Right lobe of liver (tissue), 6 donors: ENCODE results near the gene NR1D2. TPM values are rescaled to one million over a fixed set of nuclear protein-coding genes. Genes with fewer than 3 reads are reported as not detected.
"Not testable (repeated sequence)": the region's sequence is repeated elsewhere in the genome, so short reads cannot be mapped to it uniquely, and the experiment has no call there.

Source experiments
- ATAC-seq, 4 donors: fragments of 200-7000 bp; cut with Tn5 transposase; one replicate each; pipeline ENCODE4 v1.9.1; 2020; ENCODE audit warnings: mild to moderate bottlenecking in 4 of 4, moderate library complexity in 4 of 4
- DNase-seq, 3 donors: peaks; one replicate each; pipeline ENCODE4 v3.0.0-alpha.2; 2020
- H3K27ac ChIP-seq, 3 donors: fragments of 200-600 bp; one replicate each; pipeline ENCODE4 v1.8.0; 2022
- H3K27me3 ChIP-seq, 2 donors: fragments of 200-600 bp; one replicate each; pipeline ENCODE4 v1.8.0; 2022
- H3K36me3 ChIP-seq, 4 donors: fragments of 200-600 bp; sonication (generic) in 1 of 4; one replicate each; pipeline versions ENCODE4 v1.5.1 to v1.8.0; 2017 to 2022; ENCODE audit warnings: control low read depth in 1 of 4
- H3K4me1 ChIP-seq, 4 donors: fragments of 200-600 bp; sonication (generic) in 1 of 4; one replicate each; pipeline versions ENCODE4 v1.5.1 to v1.8.0; 2017 to 2022; ENCODE audit warnings: control low read depth in 1 of 4
- H3K4me3 ChIP-seq, 3 donors: fragments of 200-600 bp; one replicate each; pipeline ENCODE4 v1.8.0; 2022
- H3K9me3 ChIP-seq, 4 donors: fragments of 200-600 bp; sonication (generic) in 1 of 4; one replicate each; pipeline versions ENCODE4 v1.5.1 to v1.8.0; 2017 to 2022; ENCODE audit warnings: control low read depth in 1 of 4
- CTCF ChIP-seq, 4 donors: fragments of 200-600 bp in 3 of 4; fragments of 450-650 bp in 1 of 4; IDR thresholded peaks; one replicate each; pipeline versions ENCODE4 v1.5.1 to v1.8.0; 2016 to 2022; ENCODE audit warnings: antibody characterized with exemption in 4 of 4, mild to moderate bottlenecking in 2 of 4
- POLR2A ChIP-seq: fragments of 450-650 bp; IDR thresholded peaks from one replicate; pipeline ENCODE4 v1.6.1; 2017; ENCODE audit warnings: antibody characterized with exemption, mild to moderate bottlenecking
- WGBS: methylation state at CpG from one replicate; pipeline ENCODE4 v1.1.6; 2018; ENCODE audit warnings: low coverage, low lambda C conversion rate; ENCODE audit not compliant: insufficient coverage; ENCODE audit errors: missing lambda C conversion rate; 5-methylcytosine and 5-hydroxymethylcytosine counted together
- intact Hi-C, 2 donors: fragments of 100-400 bp; cut with DNase I; formaldehyde crosslinking; loops; one replicate each; pipeline versions ENCODE4 v1.11.2 to v1.14.1; 2022
- total RNA-seq, 6 experiments: library from RNA; depleted of rRNA in 2 of 6; stranded (reverse); fragments of >200 nt in 2 of 6; fragmentation: NEBNext Ultra II Directional in 3 of 6; extraction: Animal tissue kit (Norgen Biotek cat#: 25700) in 3 of 6; gene quantifications; one replicate each; pipeline versions ENCODE4 v1.1.0 to v1.2.4, GENCODE V29; 2016 to 2023
- donor health status: DM: no; HTN: yes; CAD: no.
- donor health status: DM: no; HTN: no; CAD: no.
- donor health status: DM: no; HTN: no; CAD: no.
- donor health status: DM: no; HTN: yes; CAD: no.
- donor health status: DM: no; HTN: yes; CAD: no.

The NR1D2 gene
- total RNA-seq, 6 experiments from 2014 or later = 13.0 to 34.8 (median 18.2) TPM

- Histone ChIP-seq H3K4me1 (no peaks in the 10 kb centered on the region), H3K36me3 (no peaks in the 10 kb centered on the region), H3K27me3 (no peaks in the 10 kb centered on the region), H3K9me3 (no peaks in the 10 kb centered on the region), H3K27ac (no peak overlapping the region), H3K4me3 (no peak overlapping the region)
- no peak for TF ChIP-seq POLR2A
- no peak for TF ChIP-seq CTCF (IDR thresholded peaks at IDR 0.05)
- intact Hi-C loops = no loop called here
- 88% methylated on average over 3 of the region's 3 CpGs for WGBS
- no peak for ATAC-seq
- DNase-seq = no peak
Observed at GRCh38 chr3:24025805-24026204, 80.7 kb downstream of the NR1D2 start.

GRCh38 chr3:24026665-24027064 lies 81.6 kb downstream of the NR1D2 start:
- WGBS = 73% methylated on average over 3 of the region's 4 CpGs
- H3K4me3 ChIP-seq, DNase-seq, H3K9me3 ChIP-seq, H3K4me1 ChIP-seq, intact Hi-C loops, H3K27me3 ChIP-seq, H3K36me3 ChIP-seq, ATAC-seq, H3K27ac ChIP-seq: not testable (repeated sequence)

DNA sequence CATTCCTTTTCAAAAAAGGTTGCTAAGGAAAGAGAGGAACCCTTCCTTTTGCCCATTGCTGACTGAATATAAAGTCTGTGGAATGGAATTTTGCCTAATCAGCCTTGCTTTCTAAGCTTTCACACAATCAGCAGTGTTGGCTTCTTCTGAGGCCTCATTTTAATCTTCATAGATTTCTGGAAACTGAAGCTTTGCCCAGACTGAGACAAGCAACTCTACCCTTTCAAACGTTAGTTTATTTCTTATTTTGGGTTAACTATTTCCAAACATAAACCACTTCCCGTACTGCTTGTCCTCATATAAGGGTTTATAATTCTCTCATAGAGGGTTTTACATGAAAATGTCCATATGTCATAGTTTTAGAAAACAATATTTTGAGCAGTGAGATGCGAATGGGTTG lies 82.9 kb downstream of the NR1D2 start:
- no peak for TF ChIP-seq CTCF (IDR thresholded peaks at IDR 0.05)
- no peak for TF ChIP-seq POLR2A
- H3K36me3 ChIP-seq = no peaks in the 10 kb centered on the region
- H3K27me3 ChIP-seq = no peaks in the 10 kb centered on the region
- H3K9me3 ChIP-seq = no peaks in the 10 kb centered on the region
- WGBS = 57% methylated on average over 3 of the region's 3 CpGs
- H3K4me1 ChIP-seq = no peaks in the 10 kb centered on the region
- H3K4me3 ChIP-seq = no peak overlapping the region
- ATAC-seq (no peak), DNase-seq (no peak)
- intact Hi-C loops = no loop called here
- H3K27ac ChIP-seq = no peak overlapping the region

Other genes with a start within 250 kb of the NR1D2 start
- 10 to 100 TPM; 20.8 to 40.4 (median 29.7) TPM for gene UBE2E1, start 139.3 kb upstream of the NR1D2 start, total RNA-seq
- 10 to 100 TPM in 2 of 6 experiments, 1 to 10 TPM in 4; 7.0 to 14.2 (median 8.5) TPM for gene NKIRAS1, start 28.3 kb upstream of the NR1D2 start, total RNA-seq
- gene RPL15, start 28.2 kb upstream of the NR1D2 start, total RNA-seq = 100 to 1,000 TPM; 572 to 932 (median 636) TPM